NCI-H526 (cell line): Measurements from ENCODE around the gene RAD51B.
"Not testable (repeated sequence)": the region's sequence is repeated elsewhere in the genome, so short reads cannot be mapped to it uniquely, and the experiment has no call there.

Experiments
- DNase-seq, 2 experiments: peaks; one replicate each; lab custom pipeline; 2025; lab: John Stamatoyannopoulos, UW

RAD51B gene

GRCh38 chr14:67949771-67950170 lies 130.2 kb downstream of the RAD51B start:
- no peak for DNase-seq

- DNase-seq: no peak
Measured at GRCh38 chr14:67950386-67950785, 130.8 kb downstream of the RAD51B start.

DNA sequence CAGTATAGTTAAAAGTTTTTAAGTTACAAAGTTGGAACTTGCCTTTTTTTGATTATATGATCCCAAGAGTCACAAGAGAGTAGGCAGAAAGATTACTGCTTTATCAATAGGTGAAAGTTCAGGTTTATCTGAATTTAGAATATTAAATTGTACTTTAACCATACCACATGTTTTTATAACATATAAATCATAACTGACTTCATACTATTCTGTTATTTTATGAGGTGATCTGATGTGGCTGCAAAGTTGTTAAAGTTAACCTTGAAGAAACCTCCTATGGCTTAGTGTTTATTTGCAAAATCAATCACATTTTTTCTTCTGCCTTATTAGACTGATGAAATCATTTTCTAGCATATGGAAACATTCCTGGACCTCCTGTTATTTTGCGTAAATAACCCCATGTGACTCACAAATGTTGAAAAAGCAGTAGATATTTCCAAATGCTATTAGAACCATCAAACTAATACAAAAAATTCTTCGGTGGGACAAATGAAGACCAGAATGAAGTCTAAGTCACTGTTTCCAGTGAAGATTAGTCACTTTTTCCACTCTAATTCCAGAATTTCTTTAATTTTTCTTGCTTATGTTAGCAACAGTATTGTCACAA lies 132.1 kb downstream of the RAD51B start:
- DNase-seq: no peak

GRCh38 chr14:67952381-67952780 lies 132.8 kb downstream of the RAD51B start:
- no peak for DNase-seq

DNA sequence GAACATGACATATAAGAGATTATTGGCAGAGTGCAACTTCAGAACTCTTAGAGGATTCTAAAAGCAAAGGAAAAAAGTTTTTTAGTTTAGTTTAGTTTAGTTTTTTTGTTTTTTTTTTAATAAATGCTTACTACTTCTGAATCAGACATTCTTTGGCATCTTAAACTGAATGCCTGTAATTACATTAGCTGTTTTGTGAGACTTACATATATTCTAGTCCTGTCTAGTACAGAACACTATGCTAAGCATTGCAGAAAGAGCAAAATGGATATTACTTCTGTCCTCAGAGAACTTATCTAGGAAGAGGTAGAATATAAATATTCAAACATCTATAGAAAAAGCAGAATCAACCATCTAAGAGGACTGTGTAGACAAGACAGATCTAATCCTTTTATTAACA lies 133.2 kb downstream of the RAD51B start:
- DNase-seq: no peak

DNA sequence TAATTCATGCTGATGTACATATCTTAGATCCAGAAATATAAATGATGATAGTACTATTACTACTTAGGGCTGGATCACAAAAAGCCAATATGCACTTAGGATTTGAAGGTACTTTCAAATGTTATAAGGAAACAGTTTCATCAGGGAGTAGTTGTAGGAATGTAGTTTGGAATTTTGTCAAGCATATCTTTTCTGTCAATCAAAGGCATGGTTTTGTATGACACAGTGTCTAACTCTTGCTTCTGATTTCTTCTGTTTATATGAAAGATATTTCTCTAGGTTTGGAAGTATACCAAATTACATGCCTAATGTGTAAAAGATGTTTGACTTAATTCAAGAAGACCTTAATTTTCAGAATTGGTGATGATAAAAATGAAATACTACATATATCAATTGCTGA lies 135.7 kb downstream of the RAD51B start:
- no peak for DNase-seq

- DNase-seq: no peak
Measured at GRCh38 chr14:67957946-67958345, 138.4 kb downstream of the RAD51B start.

GRCh38 chr14:67961676-67962075 lies 142.1 kb downstream of the RAD51B start:
- no peak for DNase-seq

GRCh38 chr14:67962215-67962644 lies 142.7 kb downstream of the RAD51B start:
- no peak for DNase-seq

DNA sequence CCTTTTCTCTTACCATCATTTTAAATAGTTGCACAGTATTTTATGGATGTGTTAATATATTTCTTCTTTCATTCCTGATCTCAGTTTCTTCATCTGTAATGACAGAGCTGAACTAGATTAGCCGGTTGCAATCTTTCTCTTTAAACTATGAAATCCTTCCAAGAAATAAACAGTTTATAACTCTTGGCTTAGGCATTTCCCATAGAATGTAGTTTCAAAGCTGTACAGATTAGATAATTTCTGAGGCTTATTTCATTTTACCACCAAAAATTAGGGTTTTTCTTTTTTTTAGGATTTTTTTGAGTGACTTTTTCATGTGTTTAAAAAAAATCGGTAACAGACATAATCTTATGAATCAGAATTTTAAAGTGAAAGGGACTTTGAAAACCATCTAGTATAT lies 144.0 kb downstream of the RAD51B start:
- DNase-seq: no peak

GRCh38 chr14:67963960-67964812 lies 144.6 kb downstream of the RAD51B start:
- DNase-seq: no peak

- DNase-seq: no peak
Measured at GRCh38 chr14:67965696-67966095, 146.1 kb downstream of the RAD51B start.

DNA sequence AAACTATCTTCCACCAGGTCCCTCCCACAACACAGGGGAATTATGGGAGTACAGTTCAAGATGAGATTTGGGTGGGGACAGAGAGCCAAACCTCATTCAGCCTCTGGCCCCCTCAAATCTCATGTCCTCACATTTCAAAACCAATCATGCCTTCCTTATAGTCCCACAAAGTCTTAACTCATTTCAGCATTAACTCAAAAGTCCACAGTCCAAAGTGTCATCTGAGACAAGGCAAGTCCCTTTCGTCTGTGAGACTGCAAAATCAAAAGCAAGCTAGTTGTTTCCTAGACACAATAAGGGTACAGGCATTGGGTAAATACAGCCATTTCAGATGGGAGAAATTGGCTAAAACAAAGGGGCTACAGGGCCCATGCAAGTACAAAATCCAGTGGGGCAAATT lies 147.6 kb downstream of the RAD51B start:
- DNase-seq: no peak

DNA sequence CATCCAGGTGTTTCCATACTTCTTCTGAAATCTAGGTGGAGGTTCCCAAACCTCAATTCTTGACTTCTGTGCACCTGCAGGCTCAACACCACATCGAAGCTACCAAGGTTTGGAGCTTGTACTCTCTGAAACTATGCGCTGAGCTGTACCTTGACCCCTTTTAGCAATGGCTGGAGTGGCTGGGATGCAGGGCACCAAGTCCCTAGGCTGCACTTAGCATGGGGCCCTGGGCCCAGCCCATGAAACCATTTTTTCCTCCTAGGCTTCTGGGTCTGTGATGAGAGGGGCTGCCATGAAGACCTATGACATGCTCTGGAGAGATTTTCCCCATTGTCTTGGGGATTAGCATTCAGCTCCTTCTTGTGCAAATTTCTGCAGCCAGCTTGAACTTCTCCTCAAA lies 148.4 kb downstream of the RAD51B start:
- not testable (repeated sequence) for DNase-seq

GRCh38 chr14:67970923-67971322 lies 151.3 kb downstream of the RAD51B start:
- DNase-seq: no peak

DNA sequence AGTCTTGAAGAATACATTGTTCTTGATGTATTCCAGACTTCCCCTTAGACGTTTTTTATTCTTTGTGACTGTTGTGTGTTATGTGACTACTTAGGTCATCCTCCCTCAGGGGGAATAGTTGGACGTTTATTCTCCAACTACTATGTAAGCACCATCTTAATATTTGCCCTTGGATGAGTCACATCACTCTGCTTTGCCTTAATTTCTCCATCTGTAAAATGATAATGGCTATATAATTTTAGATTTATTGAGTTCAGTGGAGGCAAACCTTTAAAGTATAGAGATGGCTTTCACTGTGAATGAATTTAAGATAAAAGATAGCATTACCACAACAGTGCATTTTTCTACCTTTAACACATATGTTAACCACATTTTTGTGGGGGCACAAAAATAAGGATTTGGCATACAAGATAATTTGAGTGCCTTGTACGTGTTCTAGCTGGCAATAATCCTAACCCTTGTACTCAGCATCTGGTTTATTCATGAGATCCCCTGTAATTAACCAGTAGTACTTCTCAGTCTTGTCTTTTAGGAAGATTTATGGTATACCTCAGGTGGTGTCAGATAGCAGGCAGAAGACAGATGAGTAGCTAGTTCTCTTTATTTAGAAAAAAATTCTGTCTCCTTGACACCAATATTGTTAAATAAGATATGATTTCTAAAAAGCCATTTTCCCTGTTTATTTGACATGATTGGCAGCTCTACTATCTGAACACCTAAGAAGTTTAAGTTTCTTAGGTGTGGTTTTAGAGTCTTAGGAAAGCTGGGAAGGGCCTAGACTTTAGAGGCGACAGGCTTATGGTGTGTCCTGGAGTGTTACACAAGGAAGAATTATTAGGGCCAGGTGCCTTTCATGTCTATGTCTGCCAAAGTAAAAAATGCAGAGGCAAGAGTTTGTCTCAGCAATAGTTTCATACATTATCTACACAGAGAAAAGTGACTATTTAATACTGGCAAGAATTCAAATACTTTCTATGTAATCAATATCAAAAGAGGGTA lies 152.3 kb downstream of the RAD51B start:
- DNase-seq: no peak

GRCh38 chr14:67973436-67973835 lies 153.9 kb downstream of the RAD51B start:
- peak in 1 of 2 experiments; percentile 6 for DNase-seq

DNA sequence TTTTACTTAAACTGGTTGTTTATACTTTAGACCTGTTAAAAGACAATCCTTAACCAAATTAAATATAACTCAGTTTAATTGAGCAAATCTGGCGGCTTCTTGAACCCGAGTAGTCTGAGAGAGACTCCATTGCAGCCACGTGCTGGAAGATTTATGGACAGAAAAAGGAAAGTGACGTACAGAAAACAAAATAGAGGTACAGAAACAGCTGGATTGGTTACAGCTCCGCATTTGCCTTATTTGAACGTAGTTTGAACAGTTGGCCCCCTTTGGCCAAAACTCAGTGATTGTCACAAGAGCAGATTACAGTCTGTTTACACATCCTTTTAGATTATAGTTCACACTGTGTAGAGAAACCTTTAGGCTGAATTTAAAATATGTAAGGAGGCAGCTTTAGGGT lies 155.9 kb downstream of the RAD51B start:
- DNase-seq: no peak

DNA sequence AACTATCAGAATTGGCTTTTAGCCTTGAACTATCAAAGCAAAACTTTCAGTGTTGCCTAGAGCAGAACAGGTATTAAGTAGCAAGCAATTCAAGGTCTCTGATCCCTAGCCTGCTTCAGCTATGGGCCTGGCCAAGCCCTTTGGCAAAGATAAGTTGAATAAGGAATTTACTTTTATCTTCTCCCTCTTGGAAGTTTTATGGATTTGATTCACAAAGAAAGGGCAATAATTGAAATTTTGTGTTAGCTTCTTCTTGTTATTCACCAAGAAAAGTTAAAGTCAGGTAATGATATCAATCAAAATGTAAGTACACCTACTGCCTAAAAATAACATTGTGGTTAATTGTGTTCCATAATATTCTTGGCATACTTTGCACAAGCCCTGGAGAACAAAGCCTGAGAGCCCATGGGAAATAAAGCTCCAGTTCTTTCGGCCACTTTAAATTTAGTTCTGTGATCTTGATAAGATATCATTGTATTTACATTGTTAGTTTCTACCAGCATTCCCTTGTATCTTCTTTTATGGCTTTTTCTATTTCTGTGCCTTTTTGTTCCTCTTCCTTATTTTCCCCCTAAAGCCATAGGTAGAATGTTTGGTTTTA lies 158.0 kb downstream of the RAD51B start:
- peak in 1 of 2 experiments; percentile 27 for DNase-seq

DNA sequence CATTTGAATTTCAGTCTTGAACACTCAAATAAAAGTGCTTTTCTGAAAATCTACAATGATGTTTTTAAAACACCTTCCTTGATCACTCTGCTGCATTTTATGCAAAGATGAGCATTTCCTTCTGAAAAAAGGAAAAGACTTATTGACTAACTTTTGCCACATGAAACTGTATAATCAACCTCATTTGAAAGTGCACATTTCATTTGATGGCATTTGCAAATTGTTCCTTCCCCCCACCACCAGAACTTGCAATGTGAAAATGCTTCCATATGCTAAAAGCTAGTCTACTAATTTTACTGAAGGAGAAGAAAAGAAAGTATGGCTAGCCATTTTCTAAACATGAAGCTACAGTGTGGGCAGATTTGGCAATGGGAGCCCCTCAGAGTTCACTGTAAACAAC lies 159.2 kb downstream of the RAD51B start:
- DNase-seq: no peak

DNA sequence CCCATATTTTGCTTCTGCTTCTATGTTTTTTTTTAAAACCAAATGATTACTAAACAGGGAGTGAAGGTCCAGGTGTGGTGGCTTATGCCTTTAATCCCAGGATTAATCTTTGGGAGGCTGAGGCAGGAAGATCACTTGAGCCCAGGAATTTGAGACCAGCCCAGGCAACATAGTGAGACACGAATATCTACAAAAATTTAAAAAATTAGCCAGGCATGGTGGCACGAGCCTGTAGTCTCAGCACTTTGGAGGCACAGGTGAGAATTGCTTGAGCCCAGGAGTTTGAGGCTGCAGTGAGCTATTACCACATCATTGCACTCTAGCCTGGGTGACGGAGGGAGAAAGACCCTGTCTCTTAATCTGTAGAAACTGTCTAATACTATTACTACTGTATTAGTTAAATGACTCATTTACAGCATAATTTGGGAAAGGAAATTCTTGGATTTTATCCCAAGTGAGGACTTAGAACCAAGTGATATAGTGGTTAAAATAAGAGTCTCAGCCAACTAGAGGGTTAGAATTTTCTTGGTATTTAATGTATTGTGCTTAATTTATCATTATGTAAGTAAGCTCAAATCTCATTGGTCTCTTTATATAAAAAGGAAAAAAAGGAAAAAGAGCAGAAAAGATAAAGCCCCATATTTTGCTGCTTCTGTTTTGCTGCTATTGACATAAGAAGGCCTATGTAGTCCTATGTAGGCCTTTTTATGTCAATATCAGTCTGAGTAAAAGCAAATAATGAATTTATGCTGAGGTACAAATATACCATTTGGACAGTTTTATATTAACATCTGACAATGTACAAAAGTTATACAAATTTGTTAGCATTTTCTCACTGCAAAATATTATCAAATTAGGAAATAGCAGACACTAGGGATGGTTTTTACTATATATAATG lies 163.4 kb downstream of the RAD51B start:
- DNase-seq: no peak
